Thymus (tissue), 11 donors: ENCODE data around the gene MOGAT3. TPM values are rescaled to one million over a fixed set of nuclear protein-coding genes. Genes with fewer than 3 reads are reported as not detected.
A peak's percentile ranks its signal among the peaks of the same experiment; 100 is the strongest.

ENCODE experiments used
- DNase-seq, 9 donors: peaks; one replicate each; pipeline ENCODE4 v3.0.0-alpha.2; 2013; ENCODE audit warnings: low spot score in 9 of 9, low read depth in 6 of 9, missing footprints in 1 of 9
- H3K27ac ChIP-seq, 2 donors: one replicate each; pipeline ENCODE4 v1.5.1; 2013; ENCODE audit warnings: control low read depth in 1 of 2, low read depth in 1 of 2, low read length in 1 of 2, mild to moderate bottlenecking in 1 of 2, moderate library complexity in 1 of 2
- H3K27me3 ChIP-seq, 2 donors: one replicate each; pipeline ENCODE4 v1.5.1; 2013; ENCODE audit warnings: low read length in 1 of 2; ENCODE audit not compliant: control insufficient read depth in 2 of 2, insufficient read depth in 1 of 2
- H3K36me3 ChIP-seq, 2 donors: one replicate each; pipeline ENCODE4 v1.5.1; 2013; ENCODE audit warnings: low read length in 1 of 2, mild to moderate bottlenecking in 1 of 2, moderate library complexity in 1 of 2; ENCODE audit not compliant: control insufficient read depth in 2 of 2, insufficient read depth in 2 of 2
- H3K4me1 ChIP-seq, 2 donors: one replicate each; pipeline ENCODE4 v1.5.1; 2013; ENCODE audit warnings: low read length in 2 of 2; ENCODE audit not compliant: control insufficient read depth in 2 of 2, insufficient read depth in 2 of 2
- H3K4me3 ChIP-seq, 2 donors: one replicate each; pipeline ENCODE4 v1.5.1; 2013; ENCODE audit warnings: low read length in 2 of 2, control low read depth in 1 of 2, mild to moderate bottlenecking in 1 of 2
- H3K9me3 ChIP-seq, 2 donors: one replicate each; pipeline ENCODE4 v1.5.1; 2013; ENCODE audit warnings: low read length in 1 of 2, mild to moderate bottlenecking in 1 of 2; ENCODE audit not compliant: control insufficient read depth in 2 of 2, insufficient read depth in 1 of 2
- WGBS: extraction: QIAGEN DNeasy Blood & Tissue Kit; methylation state at CpG from one replicate; pipeline ENCODE4 v1.1.7; 2013; 5-methylcytosine and 5-hydroxymethylcytosine counted together
- polyA plus RNA-seq: library from polyadenylated mRNA; stranded (reverse); fragments of 200-250 nt; gene quantifications from one replicate; pipeline ENCODE4 v1.2.3, GENCODE V29; 2013
- total RNA-seq: library from RNA; stranded (reverse); fragments of 120-200 nt; gene quantifications from one replicate; pipeline ENCODE4 v1.2.4, GENCODE V29; 2013
- donor health status: healthy.

Gene MOGAT3
- total and polyA plus RNA-seq, 2 donors = 0.11 TPM; not detected in 1

DNA sequence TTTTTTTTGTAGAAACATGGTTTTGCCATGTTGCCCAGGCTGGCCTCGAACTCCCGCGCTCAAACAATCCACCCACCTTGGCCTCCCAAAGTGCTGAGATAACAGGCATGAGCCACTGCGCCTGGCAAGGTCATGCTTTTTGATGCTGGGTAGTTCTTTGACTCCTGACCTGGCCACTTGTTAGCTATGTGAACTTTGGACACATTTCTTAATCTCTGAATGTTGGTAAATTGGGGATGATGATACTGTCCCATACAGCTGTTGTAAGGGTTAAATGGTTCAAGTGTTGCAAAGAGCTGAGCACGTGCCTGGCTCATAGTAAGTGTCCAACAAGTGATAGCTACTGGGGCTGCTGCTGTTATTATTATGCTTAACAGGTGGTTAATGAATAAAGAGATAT is 19.5 kb upstream of the MOGAT3 start:
- Histone ChIP-seq H3K4me1 (peaks cover 7 to 18% of the 10 kb centered on the region in 2 donors), H3K4me3 (no peak overlapping the region), H3K36me3 (peaks cover 23 to 30% of the 10 kb centered on the region in 2 donors), H3K9me3 (no peaks in the 10 kb centered on the region), H3K27me3 (peaks cover 0 to 13% of the 10 kb centered on the region in 2 donors), H3K27ac (no peak overlapping the region)
- WGBS = 96% methylated on average over 5 of the region's 5 CpGs
- DNase-seq = no peak

DNA sequence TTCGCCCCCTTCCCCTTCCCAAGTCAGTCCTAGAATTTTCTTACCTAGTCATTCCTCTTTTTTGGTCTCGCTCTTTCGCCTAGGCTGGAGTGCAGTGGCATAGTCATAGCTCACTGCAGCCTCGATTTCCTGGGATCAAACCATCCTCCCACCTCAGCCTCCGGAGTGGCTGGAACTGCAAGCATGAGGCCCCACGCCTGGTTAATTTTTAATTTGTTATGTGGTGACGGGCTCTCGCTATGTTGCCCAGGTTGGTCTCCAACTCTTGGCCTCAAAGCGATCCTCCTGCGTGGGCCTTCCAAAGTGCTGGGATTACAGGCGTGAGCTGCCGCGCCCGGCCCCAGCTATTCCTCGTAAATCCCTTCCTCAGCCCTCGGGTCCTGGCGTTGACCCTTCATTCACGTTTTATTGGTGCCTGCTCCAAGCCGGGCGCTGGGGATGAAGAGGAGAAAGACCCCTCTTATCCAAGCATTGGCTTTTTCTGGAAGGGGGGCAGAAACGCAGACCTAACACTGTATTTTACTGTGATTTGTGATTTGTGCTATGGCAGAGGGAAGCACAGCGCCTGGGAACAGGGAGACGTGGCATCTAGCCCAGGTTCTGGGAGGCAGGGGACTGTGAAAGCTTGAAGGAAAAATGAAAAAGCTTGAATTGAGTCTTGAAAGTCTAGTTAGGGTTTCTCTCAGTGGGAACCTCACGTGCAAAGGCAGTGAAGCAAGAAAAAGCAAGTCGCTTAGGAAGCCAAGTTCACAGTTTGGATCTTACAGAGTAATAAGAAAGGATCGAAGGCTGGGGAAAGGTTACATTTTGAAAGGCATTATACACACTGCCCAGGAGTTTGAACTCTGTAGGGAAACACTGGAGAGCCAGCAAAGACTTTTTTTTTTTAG is 17.6 kb upstream of the MOGAT3 start:
- Histone ChIP-seq H3K27me3 (peaks cover 0 to 13% of the 10 kb centered on the region in 2 donors), H3K4me3 (peak overlapping the region; percentile 84 to 96), H3K27ac (peak overlapping the region in 1 of 2 donors; percentile 58), H3K4me1 (peaks cover 7 to 18% of the 10 kb centered on the region in 2 donors), H3K9me3 (no peaks in the 10 kb centered on the region), H3K36me3 (peaks cover 7 to 14% of the 10 kb centered on the region in 2 donors)
- no peak for DNase-seq
- WGBS = 12% methylated on average over 26 of the region's 26 CpGs

DNA sequence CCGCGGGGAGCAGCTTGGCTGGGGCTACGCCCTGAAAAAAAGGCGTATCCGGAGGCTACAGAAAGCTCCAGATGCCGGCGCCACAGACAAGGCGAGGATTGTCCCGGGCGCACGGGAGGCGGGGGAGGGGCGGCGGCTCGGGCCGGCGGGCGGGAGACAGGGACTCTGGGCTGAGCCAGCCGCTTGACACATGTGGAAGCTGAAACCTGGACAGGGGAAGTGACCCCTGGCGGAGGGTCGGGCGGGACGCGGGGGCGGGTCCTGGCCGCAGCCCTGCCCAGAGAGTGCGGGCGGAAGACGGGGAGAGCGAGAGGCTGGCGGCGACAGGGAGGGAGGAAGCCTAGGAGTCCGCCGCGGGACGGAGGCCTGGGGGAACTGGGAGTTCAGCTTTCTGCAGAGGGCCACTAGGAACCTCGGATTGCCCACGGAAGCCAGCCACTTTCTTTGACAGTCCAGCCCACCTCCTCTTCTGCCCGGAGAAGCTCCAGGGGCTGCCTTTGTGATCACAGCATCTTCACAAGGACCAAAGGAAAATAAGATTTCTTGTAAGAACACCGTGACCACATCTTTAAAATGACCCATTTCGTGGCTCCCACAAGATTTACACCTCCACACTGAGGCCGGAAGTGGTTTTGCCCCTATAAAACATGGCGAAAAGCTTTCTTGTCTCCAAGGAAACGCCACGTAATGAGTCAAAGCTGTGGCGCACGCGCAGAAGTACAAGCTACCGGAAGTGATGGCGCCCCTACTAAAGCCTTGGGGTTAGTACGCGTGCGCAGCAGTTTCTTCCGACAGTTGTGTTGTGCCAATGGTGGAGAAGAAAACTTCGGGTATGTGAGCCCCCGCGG is 16.8 kb upstream of the MOGAT3 start, which contains the start of the genes PLOD3 and ZNHIT1:
Gene PLOD3, minus strand, starts transcription at position 194 of the 848 bp plus-strand sequence. CDS start 307 bp downstream, outside the sequence.
Gene ZNHIT1, plus strand, starts transcription at position 778 of the 848 bp plus-strand sequence. Its CDS starts 31 bp downstream, at position 809.
- H3K36me3 ChIP-seq = peaks cover 7 to 8% of the 10 kb centered on the region in 2 donors
- peaks cover 0 to 13% of the 10 kb centered on the region in 2 donors for H3K27me3 ChIP-seq
- peak within 1 kb of the TSS; percentile 71 to 84 for H3K27ac ChIP-seq
- under 1% methylated on average over 57 of the region's 57 CpGs for WGBS
- H3K4me3 ChIP-seq = peak within 1 kb of the TSS; percentile 84 to 96
- DNase-seq = peak; percentile 93 to 100 (median 99)
- no peaks in the 10 kb centered on the region for H3K9me3 ChIP-seq
- peaks cover 7 to 18% of the 10 kb centered on the region in 2 donors for H3K4me1 ChIP-seq

DNA sequence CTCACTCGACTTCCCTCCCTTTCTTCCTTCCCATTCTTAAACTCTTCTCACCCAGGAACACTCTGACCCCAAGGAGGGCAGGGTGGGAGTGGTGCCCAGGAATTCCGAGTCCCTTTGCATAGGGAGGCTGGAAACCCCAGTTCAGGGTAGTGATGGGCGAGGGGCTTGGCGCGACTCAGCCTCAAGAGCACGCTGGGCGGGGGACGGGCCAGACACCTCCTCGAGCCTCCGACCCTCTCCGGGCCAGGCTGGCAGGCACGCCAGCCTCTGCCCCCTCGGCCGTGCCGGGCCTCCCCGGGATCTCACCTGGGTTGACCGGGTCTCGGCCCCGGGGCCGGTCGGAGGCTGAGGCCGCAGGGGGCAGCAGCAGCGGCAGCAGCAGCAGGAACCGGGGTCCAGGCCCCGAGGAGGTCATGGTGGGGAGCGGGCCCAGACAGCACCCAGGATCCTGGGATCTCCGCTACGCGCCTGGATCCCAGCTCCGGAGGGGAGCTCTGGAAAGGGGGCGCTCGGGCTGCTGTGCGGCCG is 16.1 kb upstream of the MOGAT3 start:
- Histone ChIP-seq H3K27ac (no peak overlapping the region), H3K9me3 (no peaks in the 10 kb centered on the region), H3K4me3 (peak overlapping the region; percentile 84 to 96), H3K27me3 (peaks cover 0 to 13% of the 10 kb centered on the region in 2 donors), H3K36me3 (peaks cover 3 to 5% of the 10 kb centered on the region in 2 donors), H3K4me1 (peaks cover 7 to 18% of the 10 kb centered on the region in 2 donors)
- 3% methylated on average over 34 of the region's 34 CpGs for WGBS
- no peak for DNase-seq

DNA sequence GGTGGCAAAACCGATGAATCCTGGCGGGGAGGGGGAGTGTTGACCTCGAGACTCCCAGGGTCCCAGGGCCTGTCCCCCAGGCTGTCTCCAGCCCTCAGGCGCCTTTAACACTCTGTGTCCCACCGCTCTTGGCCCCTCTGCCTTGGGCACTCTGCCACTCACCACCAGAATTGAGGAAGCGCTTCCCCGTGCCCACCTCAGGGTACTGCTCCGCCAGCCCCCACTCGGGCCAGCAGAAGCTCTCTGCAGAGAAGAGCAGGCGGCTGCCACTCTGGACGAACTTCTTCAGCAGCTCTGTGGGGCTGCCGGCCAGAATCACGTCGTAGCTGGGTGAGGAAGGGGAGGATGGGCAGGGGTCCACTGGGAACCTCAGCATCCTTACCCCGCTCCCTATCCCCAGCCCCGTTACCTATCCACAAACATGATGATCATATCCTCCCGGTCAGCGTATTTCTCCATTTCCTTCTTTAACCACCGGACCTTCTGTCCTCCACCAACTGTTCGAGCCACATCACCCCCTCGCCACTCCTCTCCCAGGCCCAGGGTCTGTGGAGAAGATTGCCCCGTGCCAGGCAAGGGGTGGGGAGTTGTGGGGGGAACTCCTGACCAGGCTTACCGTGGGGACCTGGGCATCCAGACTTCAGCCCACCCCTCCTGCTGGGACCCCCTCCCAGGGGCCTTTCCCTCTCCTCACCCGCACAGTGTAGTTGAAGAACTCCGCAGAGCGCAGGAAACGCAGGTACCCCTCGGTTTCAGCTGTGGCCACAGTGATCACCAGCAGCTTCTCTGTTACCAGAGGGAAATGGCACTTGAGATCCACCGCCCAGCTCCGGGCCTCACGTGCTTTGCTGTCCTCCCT is 15.4 kb upstream of the MOGAT3 start:
- DNase-seq = peak in 1 of 9 donors; percentile 20
- Histone ChIP-seq H3K9me3 (no peaks in the 10 kb centered on the region), H3K27me3 (peaks cover 0 to 13% of the 10 kb centered on the region in 2 donors), H3K36me3 (peaks cover 3% of the 10 kb centered on the region in 2 donors), H3K4me1 (peaks cover 7 to 18% of the 10 kb centered on the region in 2 donors), H3K27ac (no peak overlapping the region), H3K4me3 (peak overlapping the region; percentile 84 to 96)
- 77% methylated on average over 31 of the region's 31 CpGs for WGBS

DNA sequence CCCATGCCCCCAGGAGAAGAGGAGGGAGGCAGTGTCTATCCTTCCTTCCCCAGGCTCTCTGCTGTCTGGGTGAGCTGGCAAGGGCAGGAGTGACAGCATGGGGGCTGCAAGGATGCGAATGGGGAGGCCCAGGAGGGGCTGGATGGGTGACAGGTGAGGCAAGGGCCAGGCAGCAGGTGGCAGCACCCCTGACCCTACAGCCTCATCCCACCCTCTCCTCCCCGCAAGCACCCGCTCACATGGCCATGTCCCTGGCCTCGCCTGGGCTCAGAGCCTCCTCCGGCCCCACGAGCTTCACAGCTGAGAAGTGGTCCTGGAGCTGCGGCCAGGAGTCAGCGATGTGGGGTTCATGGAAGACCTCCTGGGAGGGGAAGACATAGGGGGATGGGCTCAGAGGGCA is 11.2 kb upstream of the MOGAT3 start:
- DNase-seq = no peak
- no peaks in the 10 kb centered on the region for H3K9me3 ChIP-seq
- WGBS = 97% methylated on average over 8 of the region's 8 CpGs
- H3K36me3 ChIP-seq = peaks cover 3 to 9% of the 10 kb centered on the region in 2 donors
- H3K4me1 ChIP-seq = peaks cover 0 to 8% of the 10 kb centered on the region in 2 donors
- H3K27me3 ChIP-seq = peaks cover 0 to 12% of the 10 kb centered on the region in 2 donors
- no peak overlapping the region for H3K4me3 ChIP-seq
- no peak overlapping the region for H3K27ac ChIP-seq

DNA sequence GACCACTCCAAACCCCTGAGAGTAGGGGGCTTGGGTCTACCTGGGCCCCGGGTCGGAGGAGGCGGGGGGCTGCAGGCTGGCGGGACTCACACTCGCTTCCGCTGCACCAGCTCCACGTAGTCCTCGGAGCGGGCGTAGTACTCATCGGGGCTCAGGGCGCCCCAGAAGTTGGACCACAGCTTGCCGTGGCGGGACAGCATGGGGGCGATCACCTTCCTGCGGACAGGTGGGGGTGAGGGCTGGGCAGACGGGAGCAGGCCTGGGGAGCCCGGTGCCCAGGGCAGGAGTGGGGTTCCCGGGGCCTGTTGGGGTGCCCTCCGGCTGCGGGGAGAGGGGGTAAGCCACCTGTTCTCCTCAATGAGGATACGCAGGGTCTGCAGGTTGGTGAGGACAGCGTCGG is 10.7 kb upstream of the MOGAT3 start:
- Histone ChIP-seq H3K4me3 (no peak overlapping the region), H3K27ac (no peak overlapping the region), H3K9me3 (no peaks in the 10 kb centered on the region), H3K4me1 (peaks cover 0 to 3% of the 10 kb centered on the region in 2 donors), H3K36me3 (peaks cover 3 to 9% of the 10 kb centered on the region in 2 donors), H3K27me3 (peaks cover 0 to 7% of the 10 kb centered on the region in 2 donors)
- DNase-seq = no peak
- WGBS = 98% methylated on average over 24 of the region's 24 CpGs

DNA sequence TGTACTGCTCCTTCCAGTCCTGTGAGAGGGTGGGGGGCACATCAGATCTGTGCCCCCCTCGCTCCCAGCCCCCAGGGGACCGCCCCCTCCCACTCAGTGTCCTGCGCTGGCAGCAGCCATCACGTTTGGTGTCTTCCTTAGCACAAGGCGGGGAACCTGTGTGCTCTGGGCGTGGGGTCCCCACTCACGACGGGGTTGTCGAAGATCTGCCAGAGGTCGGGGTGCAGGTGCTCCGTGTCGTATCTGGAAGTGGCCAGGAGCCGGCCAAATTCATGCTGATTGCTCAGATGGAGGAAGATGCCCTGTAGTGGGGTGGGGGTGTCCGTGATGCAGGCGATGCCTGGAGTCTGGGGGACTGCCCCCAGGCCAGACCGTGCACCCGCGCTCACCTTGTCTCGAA is 9.3 kb upstream of the MOGAT3 start:
- Histone ChIP-seq H3K9me3 (no peaks in the 10 kb centered on the region), H3K36me3 (peaks cover 3 to 12% of the 10 kb centered on the region in 2 donors), H3K27ac (no peak overlapping the region), H3K4me3 (no peak overlapping the region), H3K27me3 (no peaks in the 10 kb centered on the region), H3K4me1 (no peaks in the 10 kb centered on the region)
- no peak for DNase-seq
- WGBS = 98% methylated on average over 19 of the region's 19 CpGs
